GM21576 (cell line): ENCODE results near the gene CLK3.

ENCODE experiments used
- ATAC-seq: cut with Tn5 transposase; IDR thresholded peaks from one replicate; pipeline ENCODE4 v1.9.1; 2021; ENCODE audit warnings: mild to moderate bottlenecking, moderate library complexity; ENCODE audit not compliant: unreplicated experiment

CLK3 gene

GRCh38 chr15:74676801-74677200 is 61.2 kb downstream of the CLK3 start:
- no peak for ATAC-seq
